ENCODE results near the gene GRM1. TPM values are rescaled to one million over a fixed set of nuclear protein-coding genes. Genes with fewer than 3 reads are reported as not detected.

Gene GRM1
- total and polyA plus RNA-seq, 2 donors (not counting 1 experiment from before 2014, with no cell fraction given), result 0.17 TPM; not detected in 1

GRCh38 chr6:146295695-146296094, 266.8 kb downstream of the GRM1 start:
- Histone ChIP-seq H3K4me1 (ENCODE audit: control insufficient read depth, extremely low read depth, insufficient read depth, low read length) (no peaks in the 10 kb centered on the region), H3K27me3 (ENCODE audit: control insufficient read depth, insufficient read depth, low read length) (no peaks in the 10 kb centered on the region), H3K4me3 (replicated peaks in 1 of 4; ENCODE audit: control extremely low read depth in 1 of 4, insufficient read depth in 1 of 4, low read depth in 3 of 4, low read length in 4 of 4) (no peak overlapping the region), H3K36me3 (ENCODE audit: control insufficient read depth, insufficient read depth, low read length) (no peaks in the 10 kb centered on the region), H2AFZ (ENCODE audit: low read length) (no peak overlapping the region), H3K27ac (ENCODE audit: insufficient read depth, low read length) (no peak overlapping the region), H4K20me1 (ENCODE audit: control insufficient read depth, extremely low read depth, insufficient read depth, low read length) (no peaks in the 10 kb centered on the region), H3K9ac (ENCODE audit: insufficient read depth, low read length) (no peak overlapping the region), H3K9me3 (ENCODE audit: control insufficient read depth, insufficient read depth, low read depth, low read length) (no peaks in the 10 kb centered on the region), H3K4me2 (ENCODE audit: extremely low read depth, insufficient read depth, low read length) (no peak overlapping the region), H3K79me2 (ENCODE audit: control insufficient read depth, insufficient read depth, low read length) (no peaks in the 10 kb centered on the region)
- no peak for DNase-seq (ENCODE audit: low read depth in 2 of 2)
- TF ChIP-seq, protein P1, sequence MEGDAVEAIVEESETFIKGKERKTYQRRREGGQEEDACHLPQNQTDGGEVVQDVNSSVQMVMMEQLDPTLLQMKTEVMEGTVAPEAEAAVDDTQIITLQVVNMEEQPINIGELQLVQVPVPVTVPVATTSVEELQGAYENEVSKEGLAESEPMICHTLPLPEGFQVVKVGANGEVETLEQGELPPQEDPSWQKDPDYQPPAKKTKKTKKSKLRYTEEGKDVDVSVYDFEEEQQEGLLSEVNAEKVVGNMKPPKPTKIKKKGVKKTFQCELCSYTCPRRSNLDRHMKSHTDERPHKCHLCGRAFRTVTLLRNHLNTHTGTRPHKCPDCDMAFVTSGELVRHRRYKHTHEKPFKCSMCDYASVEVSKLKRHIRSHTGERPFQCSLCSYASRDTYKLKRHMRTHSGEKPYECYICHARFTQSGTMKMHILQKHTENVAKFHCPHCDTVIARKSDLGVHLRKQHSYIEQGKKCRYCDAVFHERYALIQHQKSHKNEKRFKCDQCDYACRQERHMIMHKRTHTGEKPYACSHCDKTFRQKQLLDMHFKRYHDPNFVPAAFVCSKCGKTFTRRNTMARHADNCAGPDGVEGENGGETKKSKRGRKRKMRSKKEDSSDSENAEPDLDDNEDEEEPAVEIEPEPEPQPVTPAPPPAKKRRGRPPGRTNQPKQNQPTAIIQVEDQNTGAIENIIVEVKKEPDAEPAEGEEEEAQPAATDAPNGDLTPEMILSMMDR (conservative IDR thresholded peaks at IDR 0.05 in 1 of 2, IDR thresholded peaks at IDR 0.05 in 1 of 2; ENCODE audit: low read depth in 1 of 2, low read length in 2 of 2), result no peak
- TF ChIP-seq EZH2 (IDR thresholded peaks at IDR 0.05; ENCODE audit: low read length, missing control alignments), result no peak

GRCh38 chr6:146297815-146298214, 269.0 kb downstream of the GRM1 start:
- DNase-seq (ENCODE audit: low read depth in 2 of 2), result no peak
- TF ChIP-seq, protein P1 (conservative IDR thresholded peaks at IDR 0.05 in 1 of 2, IDR thresholded peaks at IDR 0.05 in 1 of 2; ENCODE audit: low read depth in 1 of 2, low read length in 2 of 2), result no peak
- no peak for TF ChIP-seq EZH2 (IDR thresholded peaks at IDR 0.05; ENCODE audit: low read length, missing control alignments)

GRCh38 chr6:146300521-146300920, 271.7 kb downstream of the GRM1 start:
- TF ChIP-seq, protein P1 (conservative IDR thresholded peaks at IDR 0.05 in 1 of 2, IDR thresholded peaks at IDR 0.05 in 1 of 2; ENCODE audit: low read depth in 1 of 2, low read length in 2 of 2), result no peak
- no peak overlapping the region for H3K9ac ChIP-seq (ENCODE audit: insufficient read depth, low read length)
- H3K4me2 ChIP-seq (ENCODE audit: extremely low read depth, insufficient read depth, low read length), result no peak overlapping the region
- H3K9me3 ChIP-seq (ENCODE audit: control insufficient read depth, insufficient read depth, low read depth, low read length), result no peaks in the 10 kb centered on the region
- H3K4me1 ChIP-seq (ENCODE audit: control insufficient read depth, extremely low read depth, insufficient read depth, low read length), result no peaks in the 10 kb centered on the region
- no peak overlapping the region for H3K4me3 ChIP-seq (replicated peaks in 1 of 4; ENCODE audit: control extremely low read depth in 1 of 4, insufficient read depth in 1 of 4, low read depth in 3 of 4, low read length in 4 of 4)
- no peak overlapping the region for H2AFZ ChIP-seq (ENCODE audit: low read length)
- DNase-seq (ENCODE audit: low read depth in 2 of 2), result no peak
- H3K27ac ChIP-seq (ENCODE audit: insufficient read depth, low read length), result no peak overlapping the region
- no peaks in the 10 kb centered on the region for H3K36me3 ChIP-seq (ENCODE audit: control insufficient read depth, insufficient read depth, low read length)
- no peaks in the 10 kb centered on the region for H4K20me1 ChIP-seq (ENCODE audit: control insufficient read depth, extremely low read depth, insufficient read depth, low read length)
- H3K27me3 ChIP-seq (ENCODE audit: control insufficient read depth, insufficient read depth, low read length), result no peaks in the 10 kb centered on the region
- H3K79me2 ChIP-seq (ENCODE audit: control insufficient read depth, insufficient read depth, low read length), result no peaks in the 10 kb centered on the region

More at GRCh38 chr6:146297815-146298214, 269.0 kb downstream of the GRM1 start:
- H3K36me3 ChIP-seq (ENCODE audit: control insufficient read depth, insufficient read depth, low read length), result no peaks in the 10 kb centered on the region
- no peak overlapping the region for H3K4me2 ChIP-seq (ENCODE audit: extremely low read depth, insufficient read depth, low read length)
- H3K79me2 ChIP-seq (ENCODE audit: control insufficient read depth, insufficient read depth, low read length), result no peaks in the 10 kb centered on the region
- H3K4me3 ChIP-seq (replicated peaks in 1 of 4; ENCODE audit: control extremely low read depth in 1 of 4, insufficient read depth in 1 of 4, low read depth in 3 of 4, low read length in 4 of 4), result no peak overlapping the region
- no peak overlapping the region for H3K9ac ChIP-seq (ENCODE audit: insufficient read depth, low read length)
- no peaks in the 10 kb centered on the region for H3K9me3 ChIP-seq (ENCODE audit: control insufficient read depth, insufficient read depth, low read depth, low read length)
- no peaks in the 10 kb centered on the region for H3K4me1 ChIP-seq (ENCODE audit: control insufficient read depth, extremely low read depth, insufficient read depth, low read length)
- H3K27me3 ChIP-seq (ENCODE audit: control insufficient read depth, insufficient read depth, low read length), result no peaks in the 10 kb centered on the region
- no peak overlapping the region for H2AFZ ChIP-seq (ENCODE audit: low read length)
- no peak overlapping the region for H3K27ac ChIP-seq (ENCODE audit: insufficient read depth, low read length)
- H4K20me1 ChIP-seq (ENCODE audit: control insufficient read depth, extremely low read depth, insufficient read depth, low read length), result no peaks in the 10 kb centered on the region
